GM13976 (cell line): ENCODE data around the gene CUX1.

ENCODE experiments used
- DNase-seq: peaks from one replicate; pipeline ENCODE4 v3.0.0; 2012; ENCODE audit warnings: low spot score
- in situ Hi-C: fragments of 300-500 bp; cut with MboI; formaldehyde crosslinking; loops from one replicate; pipeline ENCODE4 v1.12.0; 2022; ENCODE audit warnings: low sequenced_read_pairs, mixed read lengths, inconsistent platforms; ENCODE audit not compliant: unreplicated experiment
- TF ChIP-seq, protein P1 (sequence below): IDR thresholded peaks from 2 replicates; pipeline ENCODE4 v1.5.1; 2012; ENCODE audit warnings: borderline replicate concordance, mild to moderate bottlenecking; ENCODE audit not compliant: insufficient read depth; ENCODE audit errors: extremely low read depth, missing control alignments, control extremely low read depth

The CUX1 gene

DNA sequence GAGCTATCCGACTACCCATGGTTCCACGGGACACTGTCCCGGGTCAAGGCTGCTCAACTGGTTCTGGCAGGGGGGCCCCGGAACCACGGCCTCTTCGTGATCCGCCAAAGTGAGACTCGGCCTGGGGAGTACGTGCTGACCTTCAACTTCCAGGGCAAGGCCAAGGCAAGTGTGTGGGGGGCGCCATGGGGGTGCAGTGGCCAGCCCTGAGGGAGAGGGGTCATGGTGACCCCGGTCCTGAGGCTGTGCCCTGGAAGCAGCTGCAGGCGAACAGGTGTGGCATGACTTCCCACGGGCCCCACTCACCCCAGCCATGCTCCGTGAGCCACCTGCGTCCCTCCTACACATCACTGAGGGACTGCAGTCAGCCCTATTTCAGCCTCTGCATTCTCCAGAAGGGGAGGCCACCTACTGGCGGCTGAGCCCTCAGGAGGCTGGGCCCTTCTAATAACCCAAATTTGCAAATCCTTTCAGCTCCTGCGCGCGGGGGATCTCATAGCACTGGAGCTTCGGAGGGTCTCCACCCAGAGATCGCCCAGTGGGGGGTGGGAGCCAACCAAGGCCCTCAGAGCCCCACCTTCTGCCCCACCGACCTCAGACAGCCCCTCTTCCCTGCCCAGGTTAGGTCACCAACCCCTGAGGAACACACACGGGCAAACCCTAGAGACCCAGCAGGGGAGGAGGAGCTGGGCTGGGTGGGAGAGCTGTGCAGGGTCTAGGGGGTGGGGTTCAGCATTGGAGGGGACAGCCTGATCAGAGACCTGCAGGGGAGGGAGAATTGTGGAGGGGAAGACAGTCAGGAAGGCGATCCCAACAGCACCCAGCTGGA, 500.0 kb downstream of the CUX1 start:
- DNase-seq: no peak
- TF ChIP-seq, protein P1, sequence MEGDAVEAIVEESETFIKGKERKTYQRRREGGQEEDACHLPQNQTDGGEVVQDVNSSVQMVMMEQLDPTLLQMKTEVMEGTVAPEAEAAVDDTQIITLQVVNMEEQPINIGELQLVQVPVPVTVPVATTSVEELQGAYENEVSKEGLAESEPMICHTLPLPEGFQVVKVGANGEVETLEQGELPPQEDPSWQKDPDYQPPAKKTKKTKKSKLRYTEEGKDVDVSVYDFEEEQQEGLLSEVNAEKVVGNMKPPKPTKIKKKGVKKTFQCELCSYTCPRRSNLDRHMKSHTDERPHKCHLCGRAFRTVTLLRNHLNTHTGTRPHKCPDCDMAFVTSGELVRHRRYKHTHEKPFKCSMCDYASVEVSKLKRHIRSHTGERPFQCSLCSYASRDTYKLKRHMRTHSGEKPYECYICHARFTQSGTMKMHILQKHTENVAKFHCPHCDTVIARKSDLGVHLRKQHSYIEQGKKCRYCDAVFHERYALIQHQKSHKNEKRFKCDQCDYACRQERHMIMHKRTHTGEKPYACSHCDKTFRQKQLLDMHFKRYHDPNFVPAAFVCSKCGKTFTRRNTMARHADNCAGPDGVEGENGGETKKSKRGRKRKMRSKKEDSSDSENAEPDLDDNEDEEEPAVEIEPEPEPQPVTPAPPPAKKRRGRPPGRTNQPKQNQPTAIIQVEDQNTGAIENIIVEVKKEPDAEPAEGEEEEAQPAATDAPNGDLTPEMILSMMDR: peak; percentile 26
- in situ Hi-C loops: no loop called here

DNA sequence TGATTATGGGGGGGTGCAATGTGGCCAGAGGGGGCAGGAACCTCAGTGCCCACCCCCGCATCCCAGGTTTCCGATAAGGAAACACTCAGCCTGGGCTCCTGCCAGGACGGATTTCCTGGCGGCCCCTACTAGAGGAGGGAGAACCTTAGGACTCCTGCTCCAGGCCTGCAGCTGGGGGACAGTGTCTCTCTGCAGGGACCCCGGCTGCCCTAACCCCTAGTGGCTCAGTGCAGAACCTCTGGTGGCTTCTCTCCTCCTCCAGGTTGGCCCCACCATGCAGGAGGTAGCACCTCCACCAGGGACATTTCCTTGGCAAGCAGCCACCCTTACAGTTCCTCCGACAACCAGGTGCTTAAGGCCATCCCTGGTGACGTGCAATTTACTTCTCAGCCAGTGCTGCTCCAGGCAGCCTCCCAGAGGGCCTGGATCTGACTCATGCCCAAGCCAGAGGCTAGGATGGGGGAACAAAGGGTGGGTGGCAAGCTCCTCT, 501.1 kb downstream of the CUX1 start:
- in situ Hi-C loops: no loop called here
- DNase-seq: no peak
- TF ChIP-seq, protein P1: no peak

DNA sequence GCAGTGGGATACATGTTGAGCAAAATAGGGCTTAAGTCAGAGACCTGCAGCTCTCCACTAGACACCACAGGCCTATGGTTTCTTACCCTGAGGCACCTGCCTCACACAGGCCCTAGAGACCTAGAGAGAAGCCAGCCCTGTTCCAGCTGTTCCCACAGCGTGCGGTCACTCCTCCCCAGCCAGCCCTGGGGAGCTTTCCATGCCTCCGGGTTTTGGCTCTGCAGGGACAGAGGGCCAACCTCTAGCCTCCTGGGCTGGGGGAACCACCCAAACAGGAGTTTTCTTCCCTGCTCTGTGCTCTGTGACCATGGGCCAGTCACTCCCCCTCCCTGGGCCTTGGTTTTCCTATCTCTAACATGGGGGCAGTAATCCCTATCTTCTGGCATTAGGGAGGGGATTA, 502.2 kb downstream of the CUX1 start:
- TF ChIP-seq, protein P1: no peak
- in situ Hi-C loops: no loop called here
- no peak for DNase-seq

DNA sequence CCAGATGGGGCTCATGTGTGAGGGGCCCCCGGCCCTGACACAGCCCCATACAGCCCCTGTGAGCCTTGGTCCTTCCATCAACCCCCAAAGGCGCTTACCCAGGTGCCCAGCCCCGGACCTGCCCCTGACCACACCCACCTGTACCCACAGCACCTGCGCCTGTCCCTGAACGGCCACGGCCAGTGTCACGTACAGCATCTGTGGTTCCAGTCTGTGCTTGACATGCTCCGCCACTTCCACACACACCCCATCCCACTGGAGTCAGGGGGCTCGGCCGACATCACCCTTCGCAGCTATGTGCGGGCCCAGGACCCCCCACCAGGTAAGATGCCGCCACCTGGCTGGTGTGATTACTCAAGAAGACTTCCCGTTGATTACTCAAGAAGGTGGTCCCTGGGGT, 502.8 kb downstream of the CUX1 start:
- peak; percentile 28 for DNase-seq
- in situ Hi-C loops: no loop called here
- TF ChIP-seq, protein P1: no peak

DNA sequence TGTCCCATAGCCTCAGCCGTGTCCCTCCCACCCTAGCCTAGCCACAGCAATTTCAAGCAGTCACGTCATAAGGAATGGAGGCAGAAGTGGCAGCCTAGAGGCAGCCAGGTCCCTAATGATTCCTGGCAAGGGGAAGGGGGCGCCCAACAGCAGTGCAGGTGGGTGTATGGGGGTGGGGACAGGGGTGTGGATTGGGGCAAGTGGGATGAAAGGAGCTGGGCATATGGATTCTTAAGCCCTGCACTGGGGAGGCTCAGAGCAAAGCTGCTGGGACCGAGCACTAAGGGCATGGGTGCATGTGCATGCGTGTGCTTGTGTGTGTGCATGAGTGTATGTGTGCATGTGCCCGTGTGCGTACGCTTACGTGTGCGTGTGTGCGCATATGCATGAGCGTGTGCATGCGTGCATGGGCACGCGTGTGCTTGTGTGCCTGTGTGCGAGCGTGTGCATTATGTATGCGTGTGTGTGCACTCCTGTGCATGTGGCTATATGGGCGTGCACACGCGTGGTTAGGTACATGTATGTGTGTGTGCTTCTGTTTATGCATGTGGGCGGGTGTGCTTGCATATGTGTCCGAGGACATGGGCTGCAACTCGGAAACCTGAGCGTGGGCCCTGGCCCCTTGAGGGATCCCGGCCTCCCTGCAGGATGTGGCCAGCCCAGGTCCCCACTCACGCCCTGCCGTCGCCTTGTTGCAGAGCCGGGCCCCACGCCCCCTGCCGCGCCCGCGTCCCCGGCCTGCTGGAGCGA, 503.4 kb downstream of the CUX1 start:
- TF ChIP-seq, protein P1: no peak
- in situ Hi-C loops: no loop called here

DNA sequence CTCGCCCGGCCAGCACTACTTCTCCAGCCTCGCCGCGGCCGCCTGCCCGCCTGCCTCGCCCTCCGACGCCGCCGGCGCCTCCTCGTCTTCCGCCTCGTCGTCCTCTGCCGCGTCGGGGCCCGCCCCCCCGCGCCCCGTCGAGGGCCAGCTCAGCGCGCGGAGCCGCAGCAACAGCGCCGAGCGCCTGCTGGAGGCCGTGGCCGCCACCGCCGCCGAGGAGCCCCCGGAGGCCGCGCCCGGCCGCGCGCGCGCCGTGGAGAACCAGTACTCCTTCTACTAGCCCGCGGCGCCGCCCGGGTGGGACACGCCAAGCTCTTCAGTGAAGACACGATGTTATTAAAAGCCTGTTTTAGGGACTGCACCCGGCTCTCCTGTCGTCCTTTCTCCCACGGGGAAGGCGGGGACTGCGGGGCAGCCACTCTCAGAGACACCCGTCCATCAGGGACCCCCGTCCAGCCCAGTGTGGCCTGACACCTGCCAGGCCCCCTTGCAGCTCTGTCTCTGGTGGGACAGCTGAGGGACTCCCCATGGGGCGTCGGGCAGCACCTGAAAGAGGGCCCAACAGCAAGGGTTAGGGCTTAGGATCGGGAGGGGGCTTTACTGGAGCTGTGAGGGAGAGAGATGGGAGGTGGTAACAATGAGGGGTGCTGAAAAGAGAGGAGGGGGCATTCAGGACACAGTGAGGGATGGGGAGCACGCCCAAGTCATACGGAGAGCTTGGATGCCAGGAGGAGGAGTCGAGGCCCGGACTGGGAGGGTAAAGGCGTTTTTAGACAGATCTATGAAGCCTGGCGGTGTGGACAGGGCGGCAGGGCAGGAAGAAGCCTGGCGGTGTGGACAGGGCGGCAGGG, 504.1 kb downstream of the CUX1 start:
- TF ChIP-seq, protein P1: no peak
- in situ Hi-C loops: no loop called here
- DNase-seq: peak; percentile 48

More for the DNA sequence above, 503.4 kb downstream of the CUX1 start:
- no peak for DNase-seq
